COLO668 (cell line): ENCODE measurements around the gene HELT.
"Not testable (repeated sequence)": the region's sequence is repeated elsewhere in the genome, so short reads cannot be mapped to it uniquely, and the experiment has no call there.

Experiments used
- DNase-seq: peaks from one replicate; lab custom pipeline; 2025; ENCODE audit not compliant: unreplicated experiment; lab: John Stamatoyannopoulos, UW

Gene HELT

DNA sequence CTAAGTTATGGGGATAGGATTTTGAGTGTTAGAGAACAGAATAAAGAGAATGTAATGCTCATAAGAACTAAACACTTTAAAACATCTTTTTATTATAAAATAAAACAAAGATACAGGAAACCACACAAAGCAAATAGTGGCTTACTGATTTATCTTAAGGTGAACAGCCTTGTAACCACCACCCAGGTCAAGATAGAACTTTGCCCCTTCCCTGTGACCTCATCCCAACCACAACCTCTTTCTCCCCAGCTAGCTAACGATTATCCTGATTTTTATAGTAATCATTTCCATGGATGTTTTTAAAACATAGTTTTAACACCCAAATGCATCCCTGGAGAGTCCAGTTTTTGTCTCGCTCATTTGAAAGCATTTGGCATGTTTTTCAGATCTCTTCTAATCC, 17.0 kb downstream of the HELT start:
- no peak for DNase-seq

DNA sequence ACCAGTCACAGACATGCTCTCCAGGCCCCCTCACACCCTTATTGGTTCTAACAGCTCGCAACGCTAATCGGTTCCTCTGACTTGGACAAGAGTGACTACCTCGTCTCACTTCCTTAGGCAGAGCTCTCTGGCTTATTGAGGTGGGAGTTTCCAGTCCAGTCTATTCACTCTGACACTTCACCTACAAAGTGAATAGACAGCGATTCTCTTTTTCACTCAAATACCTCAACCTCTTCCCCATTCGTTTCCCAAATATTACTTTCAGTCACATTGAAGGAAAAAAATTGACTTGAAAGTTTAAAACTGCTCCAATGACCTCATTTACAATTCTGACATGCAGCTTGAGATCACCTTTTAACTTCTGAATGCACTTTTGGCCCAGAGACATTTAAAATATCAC, 17.7 kb downstream of the HELT start:
- no peak for DNase-seq

DNA sequence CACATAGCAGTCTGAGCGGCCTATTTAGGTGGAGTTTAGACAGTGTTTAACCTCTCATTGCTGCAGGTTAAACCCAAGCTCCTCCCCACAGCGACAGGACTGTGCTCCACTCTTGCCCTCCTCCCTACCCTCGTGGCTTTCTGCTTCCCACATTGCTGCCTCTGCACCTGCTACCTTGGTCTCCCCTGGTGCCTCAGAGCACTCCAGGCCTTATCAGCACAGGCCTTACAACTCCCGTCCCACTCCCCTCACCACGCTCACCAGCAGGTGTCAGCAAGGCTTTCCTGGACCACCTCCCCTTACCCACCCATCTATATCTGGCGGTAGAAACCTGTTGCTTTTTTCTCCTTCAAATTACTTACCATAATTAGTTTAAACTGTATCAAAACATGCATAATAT, 18.6 kb downstream of the HELT start:
- no peak for DNase-seq

DNA sequence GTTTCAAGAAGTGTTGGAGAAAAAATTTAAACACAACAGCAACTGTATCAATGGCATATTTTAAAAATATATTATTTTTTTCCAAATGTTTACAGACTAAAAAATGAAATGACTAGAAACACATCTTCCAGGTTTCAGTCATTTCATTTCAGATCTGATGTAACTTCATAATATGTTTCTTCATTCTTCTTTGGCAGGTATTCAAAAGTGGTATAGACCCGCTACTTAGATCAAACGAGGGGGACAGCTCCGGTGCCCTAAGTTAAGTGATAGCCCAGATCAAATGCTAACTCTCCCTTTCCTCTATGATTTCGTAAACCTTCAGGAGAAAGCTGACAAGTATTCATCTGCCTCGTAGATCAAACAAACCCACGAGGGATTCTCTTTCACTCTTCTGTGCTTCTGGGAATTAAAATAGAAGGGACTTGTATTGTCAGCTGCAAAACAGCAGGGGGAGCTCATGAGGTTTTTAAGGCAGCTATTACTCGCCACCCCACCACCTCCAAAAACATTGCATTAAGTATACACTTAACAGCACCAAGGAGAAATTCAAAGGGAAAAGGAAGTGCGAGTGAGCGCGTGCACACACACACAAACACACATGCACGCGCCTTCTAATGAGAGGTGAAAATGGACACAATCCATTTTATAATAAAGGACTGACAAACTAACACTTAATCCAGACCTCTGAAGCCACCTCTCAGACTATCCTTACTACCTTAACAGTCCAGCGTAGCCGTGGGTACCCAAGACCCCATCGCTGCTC, 21.4 kb downstream of the HELT start:
- DNase-seq: peak; percentile 17

DNA sequence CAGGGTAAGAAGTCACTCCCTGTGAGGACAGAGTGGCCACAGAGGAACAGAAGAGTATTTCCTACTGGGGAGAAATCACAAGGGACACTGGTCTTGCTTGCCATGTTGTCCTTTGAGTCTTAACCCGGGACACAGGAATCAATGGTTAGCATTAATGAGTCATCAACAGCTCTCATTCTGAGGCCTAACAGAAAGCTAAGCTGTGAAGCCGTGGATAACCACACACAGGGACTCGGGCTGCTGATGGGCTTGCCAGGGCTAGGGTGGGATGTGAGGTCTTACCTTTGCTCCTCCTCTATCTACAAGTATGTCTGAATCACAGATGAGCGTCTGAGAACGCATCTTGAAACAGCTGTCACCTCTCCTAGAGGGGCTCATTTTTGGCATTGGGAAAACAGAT, 22.2 kb downstream of the HELT start:
- no peak for DNase-seq

DNA sequence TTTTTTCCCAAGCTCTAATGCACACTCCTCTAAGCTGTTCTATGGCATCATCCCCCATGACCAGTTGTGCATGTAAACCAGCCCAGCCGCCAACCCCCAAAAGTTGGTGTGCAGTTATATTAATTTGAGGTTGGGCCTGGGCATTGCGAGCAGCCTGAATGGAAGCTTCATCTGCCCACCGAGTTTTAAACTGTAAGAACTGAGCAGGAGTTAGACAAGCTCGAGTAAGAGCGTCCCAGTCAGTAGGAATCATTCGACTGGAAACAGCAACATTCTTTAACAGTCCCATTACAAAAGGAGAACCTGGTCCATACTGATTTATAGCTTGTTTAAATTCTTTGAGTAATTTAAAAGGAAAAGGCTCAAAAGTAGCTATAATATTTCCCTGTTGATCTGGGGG, 32.0 kb downstream of the HELT start:
- not testable (repeated sequence) for DNase-seq

DNA sequence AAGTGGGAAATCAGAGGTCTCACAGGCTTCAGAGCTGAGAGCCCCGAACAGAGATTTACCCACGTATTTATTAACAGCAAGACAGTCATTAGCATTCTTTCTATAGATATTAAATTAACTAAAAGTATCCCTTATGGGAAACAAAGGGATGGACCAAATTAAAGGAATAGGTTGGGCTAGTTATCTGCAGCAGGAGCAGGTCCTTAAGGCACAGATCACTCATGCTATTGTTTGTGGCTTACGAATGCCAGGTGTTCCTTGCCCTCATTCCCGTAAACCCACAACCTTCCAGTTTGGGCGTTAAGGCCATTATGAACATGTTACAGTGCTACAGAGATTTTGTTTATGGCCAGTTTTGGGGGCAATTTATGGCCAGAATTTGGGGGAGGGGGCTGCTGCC, 33.0 kb downstream of the HELT start:
- not testable (repeated sequence) for DNase-seq

DNA sequence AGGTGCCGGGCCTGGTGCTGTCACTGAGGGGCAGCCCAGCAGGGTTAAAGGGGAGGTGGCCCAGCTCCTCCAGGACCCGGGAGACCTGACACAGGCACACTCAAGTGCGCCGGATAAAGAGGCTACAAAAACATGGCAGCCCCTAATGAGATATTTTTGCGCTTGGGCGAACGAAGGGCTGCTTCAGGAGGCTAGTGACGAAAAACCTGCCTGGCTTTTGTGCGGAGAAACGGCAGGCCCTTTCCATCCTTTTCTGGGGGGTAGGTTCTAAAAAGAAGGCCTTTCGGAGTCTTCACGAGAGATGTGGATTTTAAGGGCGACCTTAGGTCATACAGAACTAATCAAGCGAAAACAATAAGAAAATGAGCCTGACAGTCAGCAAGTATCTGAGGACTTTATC, 35.5 kb downstream of the HELT start:
- no peak for DNase-seq

DNA sequence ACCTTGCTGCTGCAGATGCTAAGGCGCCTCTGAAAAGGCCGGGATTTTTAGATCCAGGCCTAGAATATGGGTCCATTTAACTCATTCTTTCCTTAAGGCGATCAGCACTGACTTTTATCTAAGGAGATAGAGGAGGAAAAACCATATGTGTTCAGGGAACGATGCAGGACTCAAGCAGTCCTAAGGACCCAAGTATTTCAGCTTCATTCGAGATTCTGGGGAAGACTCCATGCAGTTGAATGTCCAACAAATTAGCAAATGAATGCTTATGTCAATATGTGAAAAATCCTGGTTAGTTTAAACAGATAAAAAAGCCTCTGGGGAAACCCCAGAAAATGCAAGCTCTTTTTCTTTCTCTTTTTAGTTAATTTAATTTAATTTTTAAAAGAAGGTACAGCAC, 36.0 kb downstream of the HELT start:
- DNase-seq: no peak

DNA sequence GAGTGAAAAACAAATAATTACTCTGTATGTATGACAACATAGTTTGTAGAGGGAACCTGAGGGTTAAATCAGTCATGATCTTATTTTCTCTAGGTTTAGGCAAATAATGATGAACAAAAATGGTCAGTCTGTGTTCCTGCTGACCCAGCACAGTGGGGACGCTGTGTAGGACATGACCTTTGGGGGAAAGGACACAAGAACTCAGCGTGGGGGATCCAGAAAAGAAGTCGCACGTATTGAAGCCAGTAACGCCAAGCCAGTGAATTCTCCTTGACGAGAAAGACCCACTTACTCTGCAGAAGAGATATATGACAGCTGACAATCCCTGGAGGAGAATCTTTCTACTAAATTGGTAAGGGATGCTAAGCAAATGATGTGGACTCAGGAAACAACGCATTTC, 36.6 kb downstream of the HELT start:
- no peak for DNase-seq

DNA sequence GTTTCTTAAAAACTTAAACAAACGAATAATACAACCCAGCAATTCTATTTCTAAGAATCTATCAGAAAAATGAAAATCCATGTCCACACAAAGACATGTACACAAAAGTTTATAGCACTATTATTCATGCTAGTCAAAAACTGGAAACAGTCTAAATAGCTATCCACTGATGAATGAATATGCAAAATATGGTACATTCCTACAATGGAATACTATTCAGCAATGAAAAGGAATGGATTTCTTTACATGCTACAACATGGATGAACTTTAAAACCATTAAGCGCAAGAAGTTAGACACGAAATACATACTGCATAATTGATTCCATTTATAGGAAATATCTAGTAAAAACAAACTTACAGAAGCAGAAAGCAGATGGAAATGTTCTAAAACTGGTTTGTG, 43.3 kb downstream of the HELT start:
- DNase-seq: no peak

DNA sequence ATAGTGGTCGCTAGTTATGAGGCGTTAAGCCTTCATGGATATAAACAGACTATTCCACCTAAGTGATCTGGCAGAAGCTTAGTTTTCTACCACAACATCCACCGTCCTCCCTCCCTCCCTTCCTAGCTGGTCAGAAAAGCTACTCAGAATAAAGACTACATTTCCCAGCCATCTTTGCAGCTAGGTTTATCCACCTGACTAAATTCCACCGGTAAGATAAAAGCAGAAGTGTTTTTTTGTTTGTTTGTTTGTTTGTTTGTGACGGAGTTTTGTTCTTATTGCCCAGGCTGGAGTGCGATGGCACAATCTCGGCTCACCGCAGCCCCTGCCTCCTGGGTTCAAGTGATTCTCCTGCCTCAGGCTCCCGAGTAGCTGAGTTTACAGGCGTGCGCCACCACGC, 44.3 kb downstream of the HELT start:
- no peak for DNase-seq

DNA sequence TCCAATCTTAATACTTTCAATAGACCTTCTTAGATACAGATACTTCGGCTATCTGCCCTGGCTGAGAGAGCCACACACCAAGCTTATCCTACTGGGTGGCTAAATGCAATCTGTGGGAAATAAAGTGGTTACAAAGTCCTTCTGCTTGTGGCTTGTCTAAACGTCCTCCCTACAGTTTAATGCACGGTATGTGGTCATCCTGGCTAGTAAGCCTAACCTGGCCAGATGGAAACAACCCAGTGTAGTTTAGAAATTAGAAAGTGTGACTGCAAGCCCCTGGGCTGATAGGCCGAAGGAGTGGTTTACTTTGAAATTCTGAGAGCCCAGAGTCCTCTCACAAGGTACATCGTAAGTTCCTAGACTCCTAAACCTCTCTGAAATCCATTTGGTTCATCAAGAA, 47.9 kb downstream of the HELT start:
- no peak for DNase-seq

DNA sequence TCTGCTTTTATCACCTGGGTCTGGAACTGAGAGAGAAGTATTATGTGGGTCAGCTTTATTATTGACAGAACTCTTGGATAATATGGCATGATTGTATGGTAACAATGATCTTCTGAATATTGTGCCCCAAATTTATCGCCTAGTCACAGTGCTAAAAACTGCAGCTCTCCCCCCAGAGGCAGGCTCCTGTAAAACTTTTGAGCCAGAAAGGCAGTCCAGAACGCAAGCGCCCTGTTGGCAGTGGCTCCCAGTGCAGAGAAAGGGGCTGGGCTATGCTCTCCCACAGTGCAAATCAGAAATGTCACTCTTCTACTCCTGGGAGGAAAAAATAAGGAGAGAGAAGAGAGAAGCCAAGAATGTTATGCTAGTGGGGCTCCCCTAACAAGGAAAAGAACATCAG, 50.5 kb downstream of the HELT start:
- no peak for DNase-seq
